ENCODE measurements around the gene SPOCK1.

GRCh38 chr5:137515238-137515637 is 16.1 kb upstream of the SPOCK1 start:
- TF ChIP-seq CTCF (IDR thresholded peaks at IDR 0.05; ENCODE audit: low read depth, low read length): no peak
- no peak for TF ChIP-seq POLR2A (IDR thresholded peaks at IDR 0.05; ENCODE audit: extremely low read depth, insufficient read length)
- no peak for TF ChIP-seq MAX (IDR thresholded peaks at IDR 0.05; ENCODE audit: low read depth, low read length)
- TF ChIP-seq MYC (IDR thresholded peaks at IDR 0.05; ENCODE audit: low read depth, low read length): no peak
